H9 (cell line): ENCODE measurements around the gene CCDC33. TPM values are rescaled to one million over a fixed set of nuclear protein-coding genes. Genes with fewer than 3 reads are reported as not detected.

Source experiments
- DNase-seq: peaks from one replicate; pipeline ENCODE4 v3.0.0-alpha.2; 2017
- H2AFZ ChIP-seq: one replicate; pipeline ENCODE4 v1.6.1; 2013; ENCODE audit warnings: mild to moderate bottlenecking, low read length, control low read depth, moderate library complexity
- H2AK5ac ChIP-seq: 2 replicates; pipeline ENCODE4 v1.6.1; 2013; ENCODE audit warnings: low read length, control low read depth, mixed read lengths; ENCODE audit not compliant: insufficient read length
- H2BK120ac ChIP-seq: one replicate; pipeline ENCODE4 v1.6.1; 2013; ENCODE audit warnings: low read depth, mild to moderate bottlenecking, low read length, control low read depth, inconsistent platforms; ENCODE audit not compliant: poor library complexity, severe bottlenecking
- H2BK12ac ChIP-seq: 2 replicates; pipeline ENCODE4 v1.6.1; 2013; ENCODE audit warnings: low read length, control low read depth, mixed read lengths, low read depth; ENCODE audit not compliant: insufficient read length
- H2BK15ac ChIP-seq: 2 replicates; pipeline ENCODE4 v1.6.1; 2013; ENCODE audit warnings: low read depth, low read length, control low read depth
- H2BK20ac ChIP-seq: one replicate; pipeline ENCODE4 v1.6.1; 2013; ENCODE audit warnings: low read depth, mild to moderate bottlenecking, low read length, control low read depth, inconsistent platforms; ENCODE audit not compliant: poor library complexity, severe bottlenecking
- H2BK5ac ChIP-seq: 2 replicates; pipeline ENCODE4 v1.6.1; 2013; ENCODE audit warnings: low read length, control low read depth, mixed read lengths; ENCODE audit not compliant: insufficient read length
- H3K14ac ChIP-seq: 2 replicates; pipeline ENCODE4 v1.6.1; 2013; ENCODE audit warnings: low read length, control low read depth; ENCODE audit not compliant: insufficient read depth
- H3K18ac ChIP-seq: 2 replicates; pipeline ENCODE4 v1.6.1; 2013; ENCODE audit warnings: low read depth, mild to moderate bottlenecking, mixed read lengths, low read length, control low read depth; ENCODE audit not compliant: insufficient read length
- H3K23ac ChIP-seq: 2 replicates; pipeline ENCODE4 v1.6.1; 2013; ENCODE audit warnings: low read length, control low read depth, mixed read lengths, low read depth; ENCODE audit not compliant: insufficient read length
- H3K23me2 ChIP-seq: 2 replicates; pipeline ENCODE4 v1.6.1; 2013; ENCODE audit warnings: low read depth, mild to moderate bottlenecking, mixed read lengths, low read length, control low read depth; ENCODE audit not compliant: insufficient read length, poor library complexity, severe bottlenecking
- H3K27ac ChIP-seq: 2 replicates; pipeline ENCODE4 v1.5.1; 2013; ENCODE audit warnings: low read length, control low read depth, mixed read lengths, low read depth; ENCODE audit not compliant: insufficient read length
- H3K27me3 ChIP-seq: 2 replicates; pipeline ENCODE4 v1.6.1; 2013; ENCODE audit warnings: low read length, control low read depth, inconsistent platforms; ENCODE audit not compliant: insufficient read depth
- H3K4ac ChIP-seq: 2 replicates; pipeline ENCODE4 v1.6.1; 2013; ENCODE audit warnings: low read depth, mild to moderate bottlenecking, control low read depth, inconsistent platforms, low read length, moderate library complexity
- H3K4me1 ChIP-seq: 2 replicates; pipeline ENCODE4 v1.6.1; 2013; ENCODE audit warnings: low read length, control low read depth, inconsistent platforms; ENCODE audit not compliant: insufficient read depth
- H3K4me2 ChIP-seq: 2 replicates; pipeline ENCODE4 v1.6.1; 2013; ENCODE audit warnings: low read length, control low read depth, mixed read lengths; ENCODE audit not compliant: insufficient read length, insufficient read depth
- H3K56ac ChIP-seq: 2 replicates; pipeline ENCODE4 v1.6.1; 2013; ENCODE audit warnings: low read depth, mild to moderate bottlenecking, mixed read lengths, low read length, control low read depth; ENCODE audit not compliant: insufficient read length
- H3K79me1 ChIP-seq: 2 replicates; pipeline ENCODE4 v1.6.1; 2013; ENCODE audit warnings: low read depth, mild to moderate bottlenecking, moderate library complexity, low read length, control low read depth, inconsistent platforms; ENCODE audit not compliant: insufficient read depth, poor library complexity, severe bottlenecking
- H3K79me2 ChIP-seq: 2 replicates; pipeline ENCODE4 v1.6.1; 2013; ENCODE audit warnings: low read length, control low read depth, inconsistent platforms; ENCODE audit not compliant: insufficient read depth
- H3K9ac ChIP-seq: 2 replicates; pipeline ENCODE4 v1.6.1; 2013; ENCODE audit warnings: low read length, control low read depth, mixed read lengths; ENCODE audit not compliant: insufficient read length; ENCODE audit errors: extremely low read depth
- H3K9me3 ChIP-seq: one replicate; pipeline ENCODE4 v1.6.1; 2013; ENCODE audit warnings: low read depth, low read length, inconsistent platforms; ENCODE audit not compliant: control insufficient read depth
- H3T11ph ChIP-seq: one replicate; pipeline ENCODE4 v1.6.1; 2013; ENCODE audit warnings: mild to moderate bottlenecking, low read length, control low read depth, inconsistent platforms
- H4K20me1 ChIP-seq: one replicate; pipeline ENCODE4 v1.6.1; 2013; ENCODE audit not compliant: control insufficient read depth, insufficient read length, insufficient read depth
- H4K5ac ChIP-seq: 2 replicates; pipeline ENCODE4 v1.6.1; 2013; ENCODE audit warnings: low read depth, mild to moderate bottlenecking, mixed read lengths, low read length, control low read depth; ENCODE audit not compliant: insufficient read length
- H4K8ac ChIP-seq: replicated peaks from 2 replicates; pipeline ENCODE4 v1.6.1; 2013; ENCODE audit warnings: low read length, control low read depth, mixed read lengths, low read depth; ENCODE audit not compliant: insufficient read length
- H4K91ac ChIP-seq: 2 replicates; pipeline ENCODE4 v1.6.1; 2013; ENCODE audit warnings: low read depth, mild to moderate bottlenecking, moderate library complexity, mixed read lengths, low read length, control low read depth; ENCODE audit not compliant: insufficient read length
- H3K27ac Mint-ChIP-seq, 3 experiments: 2 replicates in 2 of 3; 3 replicates in 1 of 3; pipeline ENCODE4 v1.8.0; 2020 to 2021; ENCODE audit warnings: mixed read lengths in 3 of 3, mild to moderate bottlenecking in 1 of 3, moderate library complexity in 1 of 3
- H3K27me3 Mint-ChIP-seq: 2 replicates; pipeline ENCODE4 v1.8.0; 2021; ENCODE audit warnings: low read depth, mild to moderate bottlenecking, moderate library complexity, mixed read lengths
- H3K36me3 Mint-ChIP-seq, 3 experiments: 2 replicates in 2 of 3; 3 replicates in 1 of 3; pipeline ENCODE4 v1.8.0; 2020 to 2021; ENCODE audit warnings: low read depth in 3 of 3, mixed read lengths in 3 of 3; ENCODE audit not compliant: insufficient read depth in 1 of 3
- H3K4me1 Mint-ChIP-seq, 2 experiments: 2 replicates each; pipeline ENCODE4 v1.8.0; 2020; ENCODE audit warnings: mixed read lengths in 2 of 2
- H3K4me3 Mint-ChIP-seq, 2 experiments: 2 replicates in 1 of 2; 3 replicates in 1 of 2; pipeline ENCODE4 v1.8.0; 2020 to 2021; ENCODE audit warnings: mild to moderate bottlenecking in 2 of 2, mixed read lengths in 2 of 2, moderate library complexity in 1 of 2
- H3K9me3 Mint-ChIP-seq, 2 experiments: 2 replicates in 1 of 2; 3 replicates in 1 of 2; pipeline ENCODE4 v1.8.0; 2020; ENCODE audit warnings: mild to moderate bottlenecking in 2 of 2, mixed read lengths in 2 of 2, moderate library complexity in 1 of 2
- CTCF ChIP-seq: fragments of 200-600 bp; sonication (generic); conservative IDR thresholded peaks from 3 replicates; pipeline ENCODE4 v1.8.0; 2021; ENCODE audit warnings: antibody characterized with exemption, mild to moderate bottlenecking
- WGBS: extraction: QIAGEN DNeasy Blood & Tissue Kit; methylation state at CpG from one replicate; pipeline ENCODE4 v1.1.7; 2013; ENCODE audit warnings: missing lambda C conversion rate, low lambda C conversion rate, mixed read lengths; ENCODE audit not compliant: insufficient read length; ENCODE audit errors: extremely low coverage; 5-methylcytosine and 5-hydroxymethylcytosine counted together
- long read RNA-seq: library from polyadenylated mRNA; unstranded; transcript quantifications from one replicate; pipeline ENCODE4 v2.0.0, GENCODE V29; 2020
- total RNA-seq: library from RNA; stranded (reverse); gene quantifications from 2 replicates; pipeline ENCODE4 v1.2.1, GENCODE V29; 2021

The CCDC33 gene
- 4.5 and 4.6 TPM in 2 replicates for total RNA-seq
- long read RNA-seq, partial matches to known transcripts, result 0 of 2 reads
- long read RNA-seq, other reads (novel, unspliced or antisense), result 2 of 2 reads

GRCh38 chr15:74235962-74236361, at the start of gene CCDC33:
TSS of gene CCDC33 (plus strand) at chr15:74236326. CDS start at chr15:74236720, 394 bp downstream.
- H3K9me3 ChIP-seq, result no peaks in the 10 kb centered on the region
- H2BK20ac ChIP-seq, result no peak within 1 kb of the TSS
- H3K56ac ChIP-seq, result no peak within 1 kb of the TSS
- Mint-ChIP-seq H3K27ac (no peak within 1 kb of the TSS), H3K27me3 (peaks cover 50% of the 10 kb centered on the region), H3K4me1 (peaks cover 39 to 53% of the 10 kb centered on the region in 2 experiments), H3K36me3 (no peaks in the 10 kb centered on the region; a peak in 1 of 7 replicates), H3K9me3 (no peaks in the 10 kb centered on the region), H3K4me3 (no peak within 1 kb of the TSS; a peak in 1 of 5 replicates)
- no peak within 1 kb of the TSS for H3T11ph ChIP-seq
- TF ChIP-seq CTCF, result no peak
- no peak within 1 kb of the TSS for H4K8ac ChIP-seq
- H2BK12ac ChIP-seq, result no peak within 1 kb of the TSS
- H3K4ac ChIP-seq, result no peak within 1 kb of the TSS
- H3K79me1 ChIP-seq, result no peaks in the 10 kb centered on the region
- H3K23ac ChIP-seq, result no peak within 1 kb of the TSS
- H3K27ac ChIP-seq, result no peak within 1 kb of the TSS
- H4K5ac ChIP-seq, result no peak within 1 kb of the TSS
- no peaks in the 10 kb centered on the region for H3K27me3 ChIP-seq
- H3K4me1 ChIP-seq, result peaks cover 4% of the 10 kb centered on the region; the same call in 1 of the 2 replicates
- H3K23me2 ChIP-seq, result no peaks in the 10 kb centered on the region
- H2AFZ ChIP-seq, result no peak within 1 kb of the TSS
- no peak within 1 kb of the TSS for H2BK120ac ChIP-seq
- no peak within 1 kb of the TSS for H3K14ac ChIP-seq
- H4K20me1 ChIP-seq, result no peaks in the 10 kb centered on the region
- H4K91ac ChIP-seq, result no peak within 1 kb of the TSS
- no peak within 1 kb of the TSS for H3K18ac ChIP-seq
- H3K79me2 ChIP-seq, result no peaks in the 10 kb centered on the region
- H2AK5ac ChIP-seq, result no peak within 1 kb of the TSS
- no peak within 1 kb of the TSS for H2BK5ac ChIP-seq
- no peak within 1 kb of the TSS for H3K4me2 ChIP-seq
- no peak for DNase-seq
- WGBS, result no CpG with 5 or more reads among the region's 6 CpGs
- no peak within 1 kb of the TSS for H3K9ac ChIP-seq
- no peak within 1 kb of the TSS for H2BK15ac ChIP-seq
